ENCODE results near the gene BTBD8. TPM values are rescaled to one million over a fixed set of nuclear protein-coding genes. Genes with fewer than 3 reads are reported as not detected.

BTBD8 gene
- total RNA-seq, 1 donor from 2014 or later = 0.51 TPM

DNA sequence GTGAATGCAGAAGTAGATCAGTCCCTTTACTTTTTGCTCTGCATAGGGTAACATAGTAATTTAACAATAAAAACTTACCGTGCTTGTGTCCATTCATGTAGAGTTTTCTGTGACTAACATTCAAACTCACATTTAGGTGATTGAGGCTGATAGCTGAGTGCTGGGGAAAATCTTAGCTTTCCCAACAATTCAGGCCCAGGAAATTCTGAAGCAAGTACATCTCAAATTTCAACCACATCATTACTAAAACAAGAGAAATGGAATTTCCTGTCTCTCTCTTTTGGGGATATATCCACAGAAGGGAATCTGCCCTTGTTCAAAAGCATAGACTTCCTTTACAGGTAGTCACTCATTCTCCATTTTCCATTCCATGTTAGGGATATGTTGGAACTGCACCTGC, 104.5 kb downstream of the BTBD8 start:
- intact Hi-C loops (cut with micrococcal nuclease) = no loop called here
- ATAC-seq (ENCODE audit: low read depth) (no peak), DNase-seq (no peak)
- Mint-ChIP-seq H3K36me3 (ENCODE audit: low read depth) (no peaks in the 10 kb centered on the region), H3K27ac (no peak overlapping the region), H3K4me1 (no peaks in the 10 kb centered on the region), H3K4me3 (no peak overlapping the region), H3K27me3 (no peaks in the 10 kb centered on the region), H3K9me3 (no peaks in the 10 kb centered on the region)
- TF ChIP-seq, protein P1, sequence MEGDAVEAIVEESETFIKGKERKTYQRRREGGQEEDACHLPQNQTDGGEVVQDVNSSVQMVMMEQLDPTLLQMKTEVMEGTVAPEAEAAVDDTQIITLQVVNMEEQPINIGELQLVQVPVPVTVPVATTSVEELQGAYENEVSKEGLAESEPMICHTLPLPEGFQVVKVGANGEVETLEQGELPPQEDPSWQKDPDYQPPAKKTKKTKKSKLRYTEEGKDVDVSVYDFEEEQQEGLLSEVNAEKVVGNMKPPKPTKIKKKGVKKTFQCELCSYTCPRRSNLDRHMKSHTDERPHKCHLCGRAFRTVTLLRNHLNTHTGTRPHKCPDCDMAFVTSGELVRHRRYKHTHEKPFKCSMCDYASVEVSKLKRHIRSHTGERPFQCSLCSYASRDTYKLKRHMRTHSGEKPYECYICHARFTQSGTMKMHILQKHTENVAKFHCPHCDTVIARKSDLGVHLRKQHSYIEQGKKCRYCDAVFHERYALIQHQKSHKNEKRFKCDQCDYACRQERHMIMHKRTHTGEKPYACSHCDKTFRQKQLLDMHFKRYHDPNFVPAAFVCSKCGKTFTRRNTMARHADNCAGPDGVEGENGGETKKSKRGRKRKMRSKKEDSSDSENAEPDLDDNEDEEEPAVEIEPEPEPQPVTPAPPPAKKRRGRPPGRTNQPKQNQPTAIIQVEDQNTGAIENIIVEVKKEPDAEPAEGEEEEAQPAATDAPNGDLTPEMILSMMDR (IDR thresholded peaks at IDR 0.05) = no peak
- ChIA-PET CTCF (no interaction called here), POLR2A (no interaction called here)

DNA sequence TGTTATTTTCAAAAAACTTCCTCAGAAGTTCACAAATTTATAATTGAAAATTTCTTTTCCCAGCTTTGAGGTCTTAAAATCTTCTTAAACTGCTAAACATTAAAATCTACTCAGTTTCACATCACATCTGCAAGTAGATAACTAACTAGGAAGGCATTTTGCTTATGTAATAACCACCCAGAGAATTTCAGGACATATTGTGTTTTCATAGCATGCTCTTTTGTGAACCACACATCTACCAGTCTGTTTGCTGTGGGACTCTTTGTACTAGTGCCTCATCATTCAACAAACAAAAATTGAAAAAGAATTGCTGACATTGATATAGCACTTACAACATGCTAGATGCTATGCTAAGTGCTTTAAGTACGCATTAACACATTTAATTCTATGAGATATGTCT, 105.9 kb downstream of the BTBD8 start:
- H3K27ac Mint-ChIP-seq = no peak overlapping the region
- TF ChIP-seq, protein P1 (IDR thresholded peaks at IDR 0.05) = no peak
- H3K36me3 Mint-ChIP-seq (ENCODE audit: low read depth) = no peaks in the 10 kb centered on the region
- CTCF ChIA-PET = no interaction called here
- no peaks in the 10 kb centered on the region for H3K27me3 Mint-ChIP-seq
- DNase-seq (no peak), ATAC-seq (ENCODE audit: low read depth) (no peak)
- intact Hi-C loops (cut with micrococcal nuclease) = no loop called here
- no peaks in the 10 kb centered on the region for H3K9me3 Mint-ChIP-seq
- no peaks in the 10 kb centered on the region for H3K4me1 Mint-ChIP-seq
- no peak overlapping the region for H3K4me3 Mint-ChIP-seq
- POLR2A ChIA-PET = no interaction called here

DNA sequence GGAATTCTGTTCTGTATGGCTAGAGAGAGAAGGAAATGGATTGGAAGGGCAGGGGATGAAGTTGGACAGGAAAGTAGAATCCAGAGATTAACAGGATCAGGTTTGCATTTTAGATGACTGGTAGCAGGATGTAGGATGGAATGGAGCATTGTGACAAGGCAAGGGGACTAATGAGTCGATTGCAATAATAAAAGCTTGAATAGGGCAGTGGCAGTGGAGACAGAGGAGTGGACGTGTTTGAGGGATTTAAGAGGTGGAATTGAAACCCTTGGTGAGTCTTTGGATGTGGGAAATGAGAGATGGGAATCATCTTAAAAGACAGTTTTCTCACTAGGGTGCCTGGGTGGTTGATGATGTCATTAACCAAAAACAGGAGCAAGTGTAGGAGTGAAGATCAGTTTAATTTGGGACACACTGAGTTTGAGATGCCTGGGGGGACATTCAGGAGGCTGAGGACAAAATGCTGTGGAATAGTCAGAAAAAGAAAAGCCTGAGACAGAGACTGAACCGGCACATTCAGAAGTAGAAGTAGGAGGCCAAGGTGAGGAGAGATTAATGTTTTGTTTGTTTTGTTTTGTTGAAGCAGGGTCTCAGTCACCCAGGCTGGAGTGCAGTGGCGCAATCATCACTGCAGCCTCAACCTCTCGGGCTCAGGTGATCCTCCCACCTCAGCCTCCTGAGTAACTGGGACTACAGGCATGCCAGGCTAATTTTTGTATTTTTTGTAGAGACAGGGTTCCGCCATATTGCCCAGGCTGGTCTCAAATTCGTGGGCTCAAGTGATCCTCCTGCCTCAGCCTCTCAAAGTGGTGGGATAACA, 108.5 kb downstream of the BTBD8 start:
- POLR2A ChIA-PET = no interaction called here
- Mint-ChIP-seq H3K36me3 (ENCODE audit: low read depth) (no peaks in the 10 kb centered on the region), H3K27ac (no peak overlapping the region), H3K9me3 (no peaks in the 10 kb centered on the region), H3K27me3 (no peaks in the 10 kb centered on the region), H3K4me1 (no peaks in the 10 kb centered on the region), H3K4me3 (no peak overlapping the region)
- intact Hi-C loops (cut with micrococcal nuclease) = no loop called here
- CTCF ChIA-PET = no interaction called here
- ATAC-seq (ENCODE audit: low read depth) = no peak
- no peak for DNase-seq
- TF ChIP-seq, protein P1 (IDR thresholded peaks at IDR 0.05) = no peak

DNA sequence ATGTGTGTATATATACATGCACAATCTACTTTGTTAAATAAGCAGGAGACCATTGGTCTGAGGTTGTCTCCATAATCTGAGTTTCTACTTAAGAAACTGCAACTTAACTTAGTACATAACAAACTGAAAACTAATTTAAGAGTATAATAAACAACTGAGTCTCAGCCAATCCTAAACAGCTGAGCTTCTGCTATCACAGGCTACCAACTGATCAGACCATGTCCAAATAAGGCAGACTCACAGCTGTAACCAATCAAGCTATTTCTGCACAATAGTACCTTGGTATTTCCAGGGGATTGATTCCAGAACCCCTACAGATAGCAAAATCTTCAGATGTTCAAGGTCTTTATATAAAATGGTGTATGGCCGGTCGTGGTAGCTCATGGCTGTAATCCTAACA, 111.6 kb downstream of the BTBD8 start:
- CTCF ChIA-PET = no interaction called here
- no peaks in the 10 kb centered on the region for H3K27me3 Mint-ChIP-seq

DNA sequence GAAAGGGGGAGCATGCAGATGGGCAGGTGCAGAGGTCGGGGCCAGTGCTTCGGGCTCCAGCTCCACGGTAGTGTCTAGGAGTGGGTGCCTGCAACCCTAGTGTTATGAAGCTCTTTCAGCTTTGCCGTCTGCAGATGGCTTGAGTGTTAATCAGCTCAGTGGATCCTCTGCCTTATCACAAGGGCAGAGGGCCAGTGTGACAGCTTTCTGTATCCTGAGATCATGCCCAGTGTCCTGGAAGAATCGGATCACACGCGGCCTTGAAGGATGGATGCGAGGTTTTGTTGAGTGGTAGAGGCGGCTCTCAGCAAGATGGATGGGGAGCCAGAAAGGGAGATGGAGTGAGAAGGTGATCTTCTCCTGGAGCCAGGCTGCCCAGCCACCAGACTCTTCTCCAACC, 112.1 kb downstream of the BTBD8 start:
- Mint-ChIP-seq H3K4me3 (no peak overlapping the region), H3K9me3 (no peaks in the 10 kb centered on the region), H3K27me3 (no peaks in the 10 kb centered on the region), H3K36me3 (ENCODE audit: low read depth) (no peaks in the 10 kb centered on the region), H3K27ac (no peak overlapping the region), H3K4me1 (no peaks in the 10 kb centered on the region)
- CTCF ChIA-PET = no interaction called here
- ATAC-seq (ENCODE audit: low read depth) (no peak), DNase-seq (no peak)
- intact Hi-C loops (cut with micrococcal nuclease) = no loop called here
- TF ChIP-seq, protein P1 (IDR thresholded peaks at IDR 0.05) = no peak
- POLR2A ChIA-PET = no interaction called here

More for the DNA sequence above, 111.6 kb downstream of the BTBD8 start:
- DNase-seq (no peak), ATAC-seq (ENCODE audit: low read depth) (no peak)
- H3K36me3 Mint-ChIP-seq (ENCODE audit: low read depth) = no peaks in the 10 kb centered on the region
- no peaks in the 10 kb centered on the region for H3K4me1 Mint-ChIP-seq
- POLR2A ChIA-PET = interaction anchor here (0.6 kb wide), 1 partner anchor 200 kb away, joined by 3 read pairs; no protein-coding TSS in a partner anchor
- TF ChIP-seq, protein P1 (IDR thresholded peaks at IDR 0.05) = no peak
- intact Hi-C loops (cut with micrococcal nuclease) = no loop called here
- H3K9me3 Mint-ChIP-seq = no peaks in the 10 kb centered on the region
- no peak overlapping the region for H3K4me3 Mint-ChIP-seq
- H3K27ac Mint-ChIP-seq = no peak overlapping the region
